HG03097 (cell line): Measurements from ENCODE around the gene HMGCL.
"Not testable (repeated sequence)": the region's sequence is repeated elsewhere in the genome, so short reads cannot be mapped to it uniquely, and the experiment has no call there.

Experiments used
- ATAC-seq: cut with Tn5 transposase; IDR thresholded peaks from one replicate; pipeline ENCODE4 v1.9.1; 2021; ENCODE audit not compliant: unreplicated experiment, low FRiP score

The HMGCL gene

DNA sequence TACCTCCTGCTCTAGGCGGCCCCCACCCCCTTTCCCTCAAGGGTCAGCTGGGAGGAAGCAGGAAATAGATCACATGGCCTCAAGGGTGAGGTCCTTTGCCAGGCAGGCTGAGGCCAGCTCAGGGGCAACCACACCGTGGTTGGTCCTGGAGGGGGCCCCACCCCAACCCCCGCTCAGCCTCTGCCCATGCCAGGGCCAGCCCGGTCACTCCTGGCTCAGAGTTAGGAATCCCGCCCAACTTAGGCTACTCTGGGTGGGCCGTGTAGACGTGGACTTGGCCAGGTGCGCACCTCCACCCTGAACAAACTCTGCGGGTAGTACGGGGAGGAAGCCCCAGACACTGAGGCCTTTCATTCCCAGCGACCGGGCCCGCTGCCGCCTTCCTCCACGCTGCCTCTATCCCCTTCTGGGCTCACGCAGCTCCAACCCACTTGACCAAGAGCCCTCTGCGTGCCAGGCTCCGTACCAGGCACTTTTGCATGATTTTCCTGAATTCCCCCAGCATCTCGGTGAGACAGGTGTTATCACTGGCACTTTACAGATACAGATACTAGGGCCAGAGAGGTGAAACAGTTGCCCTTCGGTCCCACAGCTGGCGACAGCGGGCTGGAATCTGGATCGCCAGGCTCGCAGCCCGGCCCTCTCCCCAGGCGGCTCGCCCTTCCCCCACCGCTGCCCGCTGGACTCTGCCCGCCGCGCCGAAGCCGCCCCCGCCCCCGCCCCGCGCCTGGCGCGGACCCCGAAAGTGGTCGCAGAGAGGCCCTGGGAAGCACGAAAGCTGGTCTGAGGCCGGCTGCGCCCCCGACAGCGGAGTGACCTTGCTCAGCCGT lies 25.4 kb downstream of the HMGCL start:
- peak; percentile 4 for ATAC-seq

DNA sequence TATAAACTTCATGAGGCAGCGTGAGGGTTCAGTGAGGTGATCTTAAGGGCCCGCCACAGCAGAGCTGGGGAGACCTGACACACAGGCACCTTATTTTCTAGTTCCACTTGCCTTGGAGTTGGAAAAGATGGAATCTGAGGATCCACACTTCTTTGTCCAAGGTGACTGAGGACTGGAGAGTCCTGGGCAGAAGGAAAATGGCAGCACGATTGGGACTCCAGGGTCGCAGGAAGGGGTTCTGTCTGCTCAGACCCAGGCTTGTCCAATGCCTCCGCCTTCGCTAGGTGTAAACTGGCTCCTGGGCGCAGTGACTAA lies 26.0 kb downstream of the HMGCL start:
- ATAC-seq: no peak

DNA sequence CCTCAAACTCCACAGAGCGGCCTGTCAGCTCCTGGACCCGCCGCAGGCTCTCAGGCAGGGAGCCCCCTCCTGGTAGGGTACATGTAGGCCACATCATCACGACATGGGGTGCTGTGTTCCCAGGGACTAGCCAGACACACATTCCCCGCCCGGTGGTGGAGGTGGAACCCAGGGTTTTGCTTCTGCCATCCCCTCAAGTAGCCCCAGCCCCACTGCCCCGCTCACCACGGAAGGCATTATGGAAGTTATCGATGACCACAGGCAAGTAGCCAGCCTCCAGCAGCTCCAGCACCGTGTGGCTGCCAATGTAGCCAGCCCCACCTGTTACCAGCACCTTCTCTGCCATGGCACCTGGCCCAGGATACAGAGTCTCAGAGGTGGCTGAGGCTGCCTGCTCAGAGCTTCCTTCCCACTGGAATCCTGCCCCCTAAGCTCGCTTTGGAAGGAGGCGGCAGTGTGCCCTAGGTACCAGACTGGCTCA lies 26.5 kb downstream of the HMGCL start:
- ATAC-seq: no peak

DNA sequence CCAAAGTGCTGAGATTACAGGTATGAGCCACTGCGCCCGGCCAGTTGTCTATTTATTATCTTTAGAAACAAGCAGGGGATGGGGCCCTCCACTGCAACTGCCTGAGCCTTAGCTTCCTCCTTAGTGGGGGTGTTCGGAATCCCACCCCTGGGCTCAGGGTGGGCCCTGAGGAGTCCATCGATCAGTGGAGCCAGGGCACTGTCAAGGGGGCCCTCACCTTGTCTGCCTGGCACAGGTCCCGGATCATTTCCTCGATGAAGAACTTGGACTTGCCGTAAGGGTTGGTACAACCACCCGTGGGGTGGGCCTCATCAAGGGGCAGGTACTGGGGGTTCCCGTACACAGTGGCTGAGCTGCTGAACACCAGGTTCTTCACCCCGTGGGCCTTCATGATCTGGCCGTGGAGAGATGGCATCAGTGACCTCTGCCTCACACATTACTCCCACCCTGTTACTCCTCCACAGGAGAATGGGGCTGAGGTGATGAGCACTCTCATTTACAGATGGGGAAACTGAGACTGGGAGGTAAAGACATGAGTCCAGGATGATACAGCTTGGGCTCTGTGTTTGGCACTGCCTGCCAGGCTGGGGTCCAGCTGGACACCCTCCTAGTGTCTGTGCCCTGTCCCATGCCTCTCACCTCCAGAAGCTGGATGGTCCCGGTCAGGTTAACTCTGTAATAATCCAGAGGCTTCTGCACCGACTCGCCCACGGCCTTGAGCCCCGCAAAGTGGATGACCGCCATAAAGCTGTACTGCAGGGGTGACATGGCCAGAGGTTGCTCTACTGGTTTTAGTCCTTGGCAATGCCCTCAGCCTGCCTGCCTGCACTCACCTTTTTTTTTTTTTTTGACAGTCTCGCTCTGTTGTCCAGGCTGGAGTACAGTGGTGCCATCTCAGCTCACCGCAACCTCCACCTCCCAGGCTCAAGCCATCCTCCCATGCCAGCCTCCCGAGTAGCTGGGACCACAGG lies 27.5 kb downstream of the HMGCL start:
- ATAC-seq: no peak

DNA sequence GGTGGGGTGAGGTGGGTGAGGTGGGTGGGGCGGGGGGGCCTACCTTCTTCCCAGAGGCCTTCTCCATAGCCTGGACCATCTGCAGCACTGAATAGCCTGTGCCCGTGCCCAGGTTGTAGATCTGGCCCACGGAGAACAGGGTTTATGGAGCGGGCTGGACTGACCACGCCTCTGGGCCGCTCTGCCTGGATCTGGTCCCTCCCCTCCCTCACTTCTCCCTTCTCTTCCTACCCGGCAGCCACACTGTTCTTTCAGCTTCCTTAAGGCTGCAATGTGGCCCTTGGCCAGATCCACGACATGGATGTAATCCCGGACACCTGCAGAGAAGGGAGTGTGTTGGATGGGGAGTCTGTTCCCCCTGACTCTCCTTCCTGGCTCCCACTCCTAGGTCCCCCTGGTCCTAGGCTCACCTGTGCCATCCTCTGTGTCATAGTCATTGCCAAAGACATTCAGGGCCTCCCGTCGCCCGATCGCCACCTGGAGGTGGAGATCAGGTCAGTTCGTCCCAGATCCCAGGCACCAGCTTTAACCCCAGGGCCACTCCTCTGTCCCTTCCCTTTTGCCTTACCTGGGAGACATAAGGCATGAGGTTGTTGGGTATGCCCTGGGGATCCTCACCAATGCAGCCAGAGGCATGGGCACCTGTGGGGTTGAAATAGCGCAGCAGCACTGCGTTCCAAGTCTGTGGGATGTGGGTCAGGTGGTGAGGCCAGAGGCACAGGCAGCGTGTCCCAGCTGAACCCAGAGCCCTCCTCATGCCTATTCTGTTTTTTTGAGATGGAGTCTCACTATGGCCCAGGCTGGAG lies 28.6 kb downstream of the HMGCL start:
- ATAC-seq: no peak

DNA sequence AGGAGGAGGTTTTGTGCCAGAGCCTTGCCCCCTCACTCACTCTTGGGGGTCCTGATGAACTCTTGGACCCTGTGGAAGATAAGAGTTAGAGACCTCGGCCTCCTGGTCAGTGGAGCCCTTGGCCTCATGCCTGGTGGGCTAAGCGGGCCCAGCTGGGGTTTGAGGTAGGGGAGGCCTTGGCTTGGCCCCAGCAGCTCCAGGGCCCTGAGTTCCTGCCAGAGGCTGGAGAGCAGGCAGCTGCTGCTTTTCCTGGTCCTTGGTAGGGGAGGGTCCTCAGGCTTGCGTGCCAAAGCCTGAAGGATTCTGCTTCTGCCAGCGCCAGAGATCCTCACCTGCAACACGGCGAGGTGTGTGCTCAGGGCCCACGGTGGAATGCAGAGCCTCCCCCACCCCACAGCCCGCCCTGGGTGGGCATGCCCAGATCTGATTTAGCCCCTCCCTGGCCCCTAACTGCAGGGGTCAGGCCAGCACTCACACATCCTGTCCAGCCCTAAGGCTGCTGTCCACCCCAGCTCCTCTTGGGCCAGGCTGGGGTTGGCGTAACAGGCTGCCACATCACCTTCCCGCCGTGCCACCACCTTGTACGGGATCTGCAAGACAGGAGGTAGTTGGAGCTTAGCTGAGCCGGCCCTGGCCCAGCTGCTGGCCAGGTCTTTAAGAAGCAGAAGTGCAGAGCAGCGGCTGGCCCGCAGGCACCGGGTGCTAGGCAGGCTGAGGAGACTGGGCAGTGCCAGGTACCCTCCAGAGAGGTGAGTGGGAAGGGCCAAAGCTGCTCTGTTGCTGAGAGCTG lies 29.4 kb downstream of the HMGCL start:
- ATAC-seq: no peak

DNA sequence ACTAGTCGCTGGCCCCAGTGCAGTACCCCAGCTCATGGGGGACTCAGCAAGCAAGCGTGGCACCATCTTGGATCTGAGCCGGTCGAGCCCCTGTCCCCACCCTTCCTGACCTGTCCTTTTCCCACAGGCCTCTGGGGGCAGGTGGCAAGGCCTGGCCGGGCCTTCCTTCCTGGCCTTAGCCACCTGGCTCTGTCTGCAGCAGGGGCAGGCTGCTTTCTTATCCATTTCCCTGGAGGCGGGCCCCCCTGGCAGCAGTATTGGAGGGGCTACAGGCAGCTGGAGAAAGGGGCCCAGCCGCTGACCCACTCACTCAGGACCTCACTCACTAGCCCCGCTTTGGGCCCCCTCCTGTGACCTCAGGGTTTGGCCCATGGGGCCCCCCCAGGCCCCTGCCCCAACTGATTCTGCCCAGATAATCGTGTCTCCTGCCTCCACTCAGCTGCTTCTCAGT lies 30.5 kb downstream of the HMGCL start:
- ATAC-seq: not testable (repeated sequence)

DNA sequence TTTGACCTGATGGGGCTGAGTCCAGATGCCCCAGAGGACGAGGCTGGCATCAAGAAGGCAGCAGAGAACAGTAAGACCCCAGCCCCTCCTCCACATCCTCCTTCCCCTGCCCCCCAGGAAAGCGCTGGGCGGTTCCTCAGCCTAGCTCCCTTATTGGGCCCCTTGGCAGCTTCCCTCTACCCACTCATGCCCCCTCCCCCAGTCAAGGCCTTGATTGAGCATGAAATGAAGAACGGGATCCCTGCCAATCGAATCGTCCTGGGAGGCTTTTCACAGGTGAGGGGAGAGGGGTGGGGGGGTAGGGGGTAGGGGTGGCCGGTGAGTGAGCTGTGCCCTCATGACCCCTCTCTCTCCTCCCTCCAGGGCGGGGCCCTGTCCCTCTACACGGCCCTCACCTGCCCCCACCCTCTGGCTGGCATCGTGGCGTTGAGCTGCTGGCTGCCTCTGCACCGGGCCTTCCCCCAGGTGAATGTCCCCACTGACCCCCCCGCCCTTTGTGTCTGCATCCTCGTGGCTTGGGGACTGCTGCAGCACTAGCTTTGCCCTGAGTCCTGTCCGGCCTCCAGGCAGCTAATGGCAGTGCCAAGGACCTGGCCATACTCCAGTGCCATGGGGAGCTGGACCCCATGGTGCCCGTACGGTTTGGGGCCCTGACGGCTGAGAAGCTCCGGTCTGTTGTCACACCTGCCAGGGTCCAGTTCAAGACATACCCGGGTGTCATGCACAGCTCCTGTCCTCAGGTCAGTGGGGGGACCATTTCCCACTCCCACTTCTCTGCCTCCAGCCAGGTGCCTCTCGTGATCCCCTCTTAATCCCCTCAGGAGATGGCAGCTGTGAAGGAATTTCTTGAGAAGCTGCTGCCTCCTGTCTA lies 31.1 kb downstream of the HMGCL start:
- no peak for ATAC-seq

DNA sequence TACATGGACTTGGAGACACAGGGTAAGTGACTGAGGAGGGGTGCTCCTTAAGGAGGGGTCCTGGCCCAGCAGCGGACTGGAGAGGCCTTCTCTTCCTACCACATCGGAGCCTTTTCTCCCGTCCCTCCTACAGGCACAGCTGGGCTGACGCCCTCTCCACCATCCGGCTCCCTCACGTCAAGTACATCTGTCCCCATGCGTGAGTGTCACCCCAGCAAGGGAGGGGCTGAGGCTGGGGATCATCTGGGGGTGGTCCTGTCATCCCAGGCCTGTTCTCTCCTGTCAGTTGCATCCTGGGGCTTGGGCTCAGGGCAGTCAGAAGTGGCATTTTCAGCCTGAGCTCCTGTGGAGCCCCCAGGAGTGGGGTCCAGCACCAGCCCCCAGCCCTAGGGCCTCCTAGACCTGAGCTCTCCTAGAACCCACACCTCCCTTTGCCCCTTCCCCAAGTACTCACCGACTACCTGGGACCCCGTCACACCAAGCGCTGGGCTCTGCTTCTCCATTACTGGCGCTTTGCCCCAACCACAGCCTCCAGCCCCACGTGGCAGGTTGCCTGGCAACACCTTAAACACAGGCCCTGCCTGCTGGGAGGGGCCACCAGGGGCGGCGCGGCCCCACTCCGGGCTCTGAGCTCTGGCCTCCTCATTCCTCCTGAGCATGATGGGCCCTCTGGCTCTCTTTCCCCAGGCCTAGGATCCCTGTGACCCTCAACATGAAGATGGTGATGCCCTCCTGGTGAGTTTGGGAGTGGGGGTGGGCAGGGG lies 32.0 kb downstream of the HMGCL start:
- ATAC-seq: no peak

DNA sequence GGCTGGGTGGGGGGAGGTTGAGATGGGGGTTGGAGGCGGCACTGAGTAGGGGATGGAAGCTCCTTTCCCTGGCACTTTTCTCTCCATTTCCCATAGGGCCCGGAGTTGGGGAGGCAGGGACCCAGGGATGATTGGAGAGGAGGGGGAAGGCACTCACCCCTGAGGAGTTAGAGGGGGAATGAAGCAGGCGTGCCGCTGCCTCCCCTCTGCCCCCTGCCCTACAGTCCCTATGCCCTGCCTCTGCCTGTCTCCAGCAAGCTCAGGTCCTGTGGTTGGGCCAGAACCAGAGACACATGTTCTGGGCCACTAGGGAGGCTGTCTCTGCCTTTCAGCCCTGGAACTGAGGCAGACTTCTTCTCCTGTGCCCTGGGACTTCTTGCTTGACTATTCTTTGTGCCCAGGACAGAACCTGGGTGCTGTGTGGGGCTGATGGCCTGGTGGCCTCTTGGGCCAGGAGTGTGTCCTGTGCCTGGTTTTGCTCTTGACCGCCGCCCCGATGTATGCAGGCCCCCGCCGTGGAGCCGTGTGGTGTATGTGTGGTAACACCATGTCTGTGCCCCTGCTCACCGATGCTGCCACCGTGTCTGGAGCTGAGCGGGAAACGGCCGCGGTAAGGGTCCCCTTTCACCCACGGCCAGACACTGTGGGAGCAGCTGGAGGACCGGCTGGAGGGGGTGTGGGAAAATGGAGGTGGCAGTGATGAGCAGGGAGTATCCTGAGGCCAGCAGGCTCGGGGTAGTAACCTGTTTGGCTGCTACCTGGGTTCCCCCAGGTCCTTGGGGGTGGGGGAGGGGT lies 32.9 kb downstream of the HMGCL start:
- ATAC-seq: no peak

DNA sequence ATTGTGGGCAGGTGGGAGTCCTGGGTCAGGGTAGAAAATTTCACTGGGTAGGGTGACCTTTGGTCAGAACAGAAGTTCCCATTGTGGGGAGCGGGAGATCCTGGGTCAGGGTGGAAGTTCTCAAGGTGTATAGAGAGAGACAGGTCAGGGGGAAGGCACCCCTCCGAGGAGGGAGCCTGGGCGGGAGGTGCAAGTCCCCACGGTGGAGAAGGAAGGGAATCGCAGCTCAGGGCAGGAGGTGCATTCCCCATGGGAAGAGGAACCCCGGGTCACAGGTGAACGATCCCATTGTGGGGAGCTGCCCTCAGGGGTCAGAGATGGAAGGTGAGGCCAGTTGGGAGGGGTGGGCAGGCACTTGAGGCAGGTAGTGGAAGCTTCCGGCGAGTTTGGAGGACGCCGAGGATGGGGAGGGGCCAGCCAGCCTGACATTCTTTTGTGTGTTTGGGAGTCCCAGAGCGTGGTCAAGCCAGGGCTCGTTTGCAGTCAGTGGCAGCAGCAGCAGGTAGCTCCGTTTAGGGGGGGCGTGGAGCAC lies 33.6 kb downstream of the HMGCL start:
- ATAC-seq: peak; percentile 4

DNA sequence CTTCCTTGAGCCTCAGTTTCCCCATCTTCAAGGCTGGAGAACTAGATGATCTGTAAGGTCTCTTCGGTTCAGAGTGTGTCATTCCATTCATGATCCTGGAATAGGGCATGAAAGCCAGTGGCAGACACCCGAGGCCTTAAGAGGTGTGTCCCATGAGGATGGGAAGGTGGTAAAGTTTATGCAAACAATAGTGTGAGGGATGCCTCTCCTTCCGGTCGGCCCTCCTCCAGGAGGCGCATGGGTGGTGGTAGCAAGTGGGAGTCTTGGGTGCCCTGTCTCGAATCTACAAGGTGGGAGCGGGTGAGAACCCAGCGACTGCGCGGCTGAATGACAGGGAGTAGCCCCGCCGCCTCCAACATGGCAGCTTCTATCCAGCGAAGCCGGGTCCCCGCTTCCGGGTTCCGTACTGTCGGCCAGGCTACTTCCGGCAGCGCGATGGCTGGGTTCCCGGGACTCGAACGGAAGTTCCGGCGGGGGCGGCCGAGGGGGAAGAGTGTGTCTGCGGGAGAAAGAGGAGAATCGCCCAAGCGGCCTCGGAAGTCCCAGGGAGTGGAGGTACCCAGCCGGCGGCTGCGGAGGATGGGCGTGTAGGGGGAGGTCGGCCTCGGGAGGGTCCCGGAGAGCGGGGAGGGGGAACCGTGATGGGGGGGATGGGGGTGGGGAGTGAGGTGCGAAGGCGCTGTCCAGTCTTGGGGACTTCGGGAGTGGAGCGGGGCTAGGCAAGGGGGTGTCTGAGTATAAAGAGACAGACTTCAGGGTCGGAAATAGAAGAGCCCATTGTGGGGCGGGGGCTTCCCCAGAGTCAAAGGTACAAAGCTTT lies 34.3 kb downstream of the HMGCL start, which contains the start of gene LYPLA2:
TSS of gene LYPLA2 (plus strand) at position 450 of the 820 bp plus-strand sequence. CDS start 1,538 bp downstream, outside the sequence.
- peak; percentile 73 for ATAC-seq

DNA sequence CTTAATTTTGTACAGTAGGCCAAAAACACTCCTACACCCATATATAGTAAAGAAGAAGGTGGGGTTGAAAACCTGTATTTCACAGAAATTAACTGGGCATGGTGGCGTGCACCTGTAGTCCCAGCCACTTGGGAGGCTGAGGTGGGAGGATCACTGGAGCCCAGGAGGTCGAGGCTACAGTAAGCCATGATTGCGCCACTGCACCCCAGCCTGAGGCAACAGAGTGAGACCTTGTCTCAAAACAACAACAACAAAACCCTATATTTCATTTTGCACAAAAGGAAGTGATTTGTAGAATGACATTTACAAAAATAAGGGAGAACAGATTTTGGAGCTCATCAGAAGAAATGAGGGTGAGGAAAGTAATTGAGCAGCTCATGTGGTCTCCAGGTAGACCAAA lies 36.5 kb downstream of the HMGCL start:
- no peak for ATAC-seq

DNA sequence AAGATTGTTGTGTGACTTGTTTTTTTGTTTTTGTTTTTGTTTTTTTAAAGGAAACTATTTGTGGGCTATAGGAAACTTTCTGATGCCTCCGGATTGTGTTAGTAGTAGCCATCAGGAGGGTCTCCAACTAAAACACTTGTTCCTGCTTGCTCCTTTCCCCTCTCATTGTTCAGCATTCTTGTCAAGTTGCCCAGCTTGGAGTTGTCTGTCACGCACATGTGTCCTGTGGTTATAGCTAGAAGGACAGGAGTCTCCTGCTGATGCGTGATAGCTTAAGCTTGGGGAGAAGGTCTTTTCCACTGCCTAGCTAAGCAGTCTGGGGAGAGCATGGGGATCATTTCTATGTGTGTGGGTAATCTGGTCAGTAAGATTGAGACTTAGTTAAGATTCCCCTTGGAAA lies 37.5 kb downstream of the HMGCL start:
- no peak for ATAC-seq

DNA sequence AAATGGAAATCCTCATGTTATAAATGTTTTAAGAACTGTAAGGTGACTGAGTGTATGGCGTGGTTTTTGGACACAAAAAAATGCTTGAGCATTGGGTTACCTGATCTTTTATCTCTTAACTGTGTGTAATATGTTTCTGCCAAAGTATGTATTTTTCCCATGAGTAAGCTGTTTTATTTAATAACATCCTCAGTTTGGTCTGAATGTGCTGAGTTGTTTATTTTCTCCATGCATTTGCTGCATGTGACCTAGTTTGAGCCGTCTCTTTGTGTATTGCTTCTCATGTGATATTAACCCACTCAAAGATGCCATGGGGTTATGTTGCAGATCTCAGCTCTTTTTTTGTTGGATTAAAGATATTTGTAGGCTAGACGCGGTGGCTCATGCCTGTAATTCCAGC lies 40.4 kb downstream of the HMGCL start:
- no peak for ATAC-seq

DNA sequence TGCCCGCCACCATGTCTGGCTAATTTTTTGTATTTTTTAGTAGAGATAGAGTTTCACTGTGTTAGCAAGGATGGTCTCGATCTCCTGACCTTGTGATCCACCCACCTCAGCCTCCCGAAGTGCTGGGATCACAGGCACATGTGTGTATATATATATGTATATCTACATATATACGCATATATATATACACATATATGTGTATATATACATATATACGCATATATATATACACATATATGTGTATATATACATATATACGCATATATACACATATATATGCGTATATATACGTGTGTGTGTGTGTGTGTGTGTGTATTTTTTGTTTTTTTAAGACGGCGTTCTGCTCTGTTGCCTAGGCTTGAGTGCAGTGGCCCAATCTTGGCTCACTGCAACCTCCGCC lies 42.1 kb downstream of the HMGCL start:
- ATAC-seq: not testable (repeated sequence)
